ENCODE measurements around the gene CEP295NL. TPM values are rescaled to one million over a fixed set of nuclear protein-coding genes. Genes with fewer than 3 reads are reported as not detected.

The CEP295NL gene
- total RNA-seq, 1 experiment from 2014 or later: 1.9 TPM

DNA sequence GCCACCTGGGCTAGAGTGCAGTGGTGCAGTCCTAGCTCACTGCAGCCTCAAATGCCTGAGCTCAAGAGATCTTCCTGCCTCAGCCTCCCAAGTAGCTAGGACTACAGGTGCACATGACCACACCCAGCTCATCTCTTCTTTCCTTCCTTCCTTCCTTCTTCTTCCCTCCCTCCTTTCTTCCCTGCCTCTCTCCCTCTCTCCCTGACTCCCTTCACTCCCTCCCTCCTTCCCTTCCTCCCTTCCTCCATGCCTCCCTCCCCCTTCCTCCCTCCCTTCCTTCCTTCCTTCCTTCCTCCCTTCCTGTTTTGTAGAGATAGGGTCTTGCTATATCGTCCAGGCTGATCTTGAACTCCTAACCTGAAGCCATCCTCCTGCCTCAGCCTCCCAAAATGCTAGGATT, 38.9 kb downstream of the CEP295NL start:
- peaks cover 20 to 32% of the 10 kb centered on the region in 2 experiments for H3K4me1 ChIP-seq (ENCODE audit: control insufficient read depth in 1 of 2, insufficient read depth in 2 of 2, low read length in 2 of 2)
- CTCF ChIA-PET: interaction anchor here (0.6 to 3.7 kb wide), 3 partner anchors 11 to 231 kb away, joined by 3 to 39 read pairs (median 3); no protein-coding TSS in a partner anchor
- DNase-seq (ENCODE audit: low read depth, low spot score) (no peak), ATAC-seq (no peak)
- H4K20me1 ChIP-seq (ENCODE audit: insufficient read depth): no peaks in the 10 kb centered on the region
- H3K9me3 ChIP-seq (ENCODE audit: control insufficient read depth in 1 of 2, insufficient read depth in 1 of 2, low read depth in 1 of 2, low read length in 2 of 2): no peaks in the 10 kb centered on the region
- POLR2A ChIA-PET: no interaction called here
- H3K9me2 ChIP-seq (ENCODE audit: insufficient read depth): no peaks in the 10 kb centered on the region
- no TSS peak for BruUV-seq (replicated peaks)
- no peak overlapping the region for H3K4me2 ChIP-seq (ENCODE audit: low read length)
- no peaks in the 10 kb centered on the region for H3K36me3 ChIP-seq (ENCODE audit: control insufficient read depth in 1 of 2, insufficient read depth in 2 of 2, low read length in 2 of 2)
- no peak overlapping the region for H2AFZ ChIP-seq (ENCODE audit: low read depth, low read length, poor library complexity, severe bottlenecking)
- H3K27ac ChIP-seq (ENCODE audit: low read depth, low read length): no peak overlapping the region
- no peaks in the 10 kb centered on the region; the same call in 1 of the 2 replicates for H3K79me2 ChIP-seq (ENCODE audit: insufficient read depth, low read length)
- no peaks in the 10 kb centered on the region for H3K27me3 ChIP-seq (ENCODE audit: insufficient read depth, low read length)
- TF ChIP-seq CBX3 (IDR thresholded peaks at IDR 0.05; ENCODE audit: low read depth) (no peak), EGR1 (IDR thresholded peaks at IDR 0.05; ENCODE audit: low read depth) (no peak), TCF7L2 (IDR thresholded peaks at IDR 0.05; ENCODE audit: borderline replicate concordance, extremely low read depth, insufficient read depth, insufficient read length) (no peak), YY1 (IDR thresholded peaks at IDR 0.05; ENCODE audit: extremely low read depth, insufficient replicate concordance, low read depth, low read length) (no peak), ELF1 (IDR thresholded peaks at IDR 0.05; ENCODE audit: borderline replicate concordance, low read depth) (no peak)
- H3K9ac ChIP-seq (ENCODE audit: low read length): no peak overlapping the region
- RAD21 ChIA-PET (ENCODE audit: low non-redundant PET in 1 of 2, low total read pairs in 2 of 2, uncharacterized antibody in 2 of 2, unreplicated experiment in 2 of 2): interaction anchor here in 1 of 2 experiments (0.6 to 1.2 kb wide), 2 partner anchors 108 to 109 kb away, joined by 3 to 4 read pairs; no protein-coding TSS in a partner anchor
- no peak overlapping the region for H3K4me3 ChIP-seq (replicated peaks in 1 of 2; ENCODE audit: low read depth in 1 of 2, low read length in 2 of 2)
- intact Hi-C loops (cut with micrococcal nuclease): no loop called here

- intact Hi-C loops (cut with micrococcal nuclease): no loop called here
- POLR2A ChIA-PET: interaction anchor here (0.9 to 1.3 kb wide), 5 partner anchors 8 to 117 kb away, joined by 3 to 4 read pairs (median 3); partner anchors contain the start of gene LGALS3BP
- no peaks in the 10 kb centered on the region; the same call in 1 of the 2 replicates for H3K79me2 ChIP-seq (ENCODE audit: insufficient read depth, low read length)
- H3K27ac ChIP-seq (ENCODE audit: low read depth, low read length): peak overlapping the region; percentile 71
- H3K9me3 ChIP-seq (ENCODE audit: control insufficient read depth in 1 of 2, insufficient read depth in 1 of 2, low read depth in 1 of 2, low read length in 2 of 2): no peaks in the 10 kb centered on the region
- no peaks in the 10 kb centered on the region for H3K9me2 ChIP-seq (ENCODE audit: insufficient read depth)
- H4K20me1 ChIP-seq (ENCODE audit: insufficient read depth): no peaks in the 10 kb centered on the region
- peak overlapping the region; percentile 71 for H3K4me2 ChIP-seq (ENCODE audit: low read length)
- ATAC-seq (peak; percentile 91), DNase-seq (ENCODE audit: low read depth, low spot score) (peak; percentile 92)
- CTCF ChIA-PET: interaction anchor here (1.3 to 2.9 kb wide), 3 partner anchors 21 to 112 kb away, joined by 3 to 11 read pairs (median 3); no protein-coding TSS in a partner anchor
- peaks cover 20 to 32% of the 10 kb centered on the region in 2 experiments for H3K4me1 ChIP-seq (ENCODE audit: control insufficient read depth in 1 of 2, insufficient read depth in 2 of 2, low read length in 2 of 2)
- no peaks in the 10 kb centered on the region for H3K27me3 ChIP-seq (ENCODE audit: insufficient read depth, low read length)
- peak overlapping the region in 1 of 2 experiments; percentile 37; a peak in 2 of 4 replicates for H3K4me3 ChIP-seq (replicated peaks in 1 of 2; ENCODE audit: low read depth in 1 of 2, low read length in 2 of 2)
- no peaks in the 10 kb centered on the region for H3K36me3 ChIP-seq (ENCODE audit: control insufficient read depth in 1 of 2, insufficient read depth in 2 of 2, low read length in 2 of 2)
- peak overlapping the region; percentile 64 for H3K9ac ChIP-seq (ENCODE audit: low read length)
- RAD21 ChIA-PET (ENCODE audit: low non-redundant PET in 1 of 2, low total read pairs in 2 of 2, uncharacterized antibody in 2 of 2, unreplicated experiment in 2 of 2): no interaction called here
- BruUV-seq (replicated peaks): TSS peak; percentile 92
- peak overlapping the region; percentile 24 for H2AFZ ChIP-seq (ENCODE audit: low read depth, low read length, poor library complexity, severe bottlenecking)
- TF ChIP-seq SIN3A (IDR thresholded peaks at IDR 0.05; ENCODE audit: low read depth): peak; percentile 88
- TF ChIP-seq ZNF274 (IDR thresholded peaks at IDR 0.05; ENCODE audit: low read depth, low read length): no peak
- TF ChIP-seq, protein P1, sequence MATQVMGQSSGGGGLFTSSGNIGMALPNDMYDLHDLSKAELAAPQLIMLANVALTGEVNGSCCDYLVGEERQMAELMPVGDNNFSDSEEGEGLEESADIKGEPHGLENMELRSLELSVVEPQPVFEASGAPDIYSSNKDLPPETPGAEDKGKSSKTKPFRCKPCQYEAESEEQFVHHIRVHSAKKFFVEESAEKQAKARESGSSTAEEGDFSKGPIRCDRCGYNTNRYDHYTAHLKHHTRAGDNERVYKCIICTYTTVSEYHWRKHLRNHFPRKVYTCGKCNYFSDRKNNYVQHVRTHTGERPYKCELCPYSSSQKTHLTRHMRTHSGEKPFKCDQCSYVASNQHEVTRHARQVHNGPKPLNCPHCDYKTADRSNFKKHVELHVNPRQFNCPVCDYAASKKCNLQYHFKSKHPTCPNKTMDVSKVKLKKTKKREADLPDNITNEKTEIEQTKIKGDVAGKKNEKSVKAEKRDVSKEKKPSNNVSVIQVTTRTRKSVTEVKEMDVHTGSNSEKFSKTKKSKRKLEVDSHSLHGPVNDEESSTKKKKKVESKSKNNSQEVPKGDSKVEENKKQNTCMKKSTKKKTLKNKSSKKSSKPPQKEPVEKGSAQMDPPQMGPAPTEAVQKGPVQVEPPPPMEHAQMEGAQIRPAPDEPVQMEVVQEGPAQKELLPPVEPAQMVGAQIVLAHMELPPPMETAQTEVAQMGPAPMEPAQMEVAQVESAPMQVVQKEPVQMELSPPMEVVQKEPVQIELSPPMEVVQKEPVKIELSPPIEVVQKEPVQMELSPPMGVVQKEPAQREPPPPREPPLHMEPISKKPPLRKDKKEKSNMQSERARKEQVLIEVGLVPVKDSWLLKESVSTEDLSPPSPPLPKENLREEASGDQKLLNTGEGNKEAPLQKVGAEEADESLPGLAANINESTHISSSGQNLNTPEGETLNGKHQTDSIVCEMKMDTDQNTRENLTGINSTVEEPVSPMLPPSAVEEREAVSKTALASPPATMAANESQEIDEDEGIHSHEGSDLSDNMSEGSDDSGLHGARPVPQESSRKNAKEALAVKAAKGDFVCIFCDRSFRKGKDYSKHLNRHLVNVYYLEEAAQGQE (IDR thresholded peaks at IDR 0.05; ENCODE audit: low read depth): no peak
- TF ChIP-seq CBX3 (IDR thresholded peaks at IDR 0.05; ENCODE audit: low read depth): peak; percentile 82; the same call in 1 of the 2 replicates
- TF ChIP-seq JUND (IDR thresholded peaks at IDR 0.05): peak; percentile 93
- TF ChIP-seq MAX (IDR thresholded peaks at IDR 0.05): peak; percentile 98
- no peak for TF ChIP-seq TCF7L2 (IDR thresholded peaks at IDR 0.05; ENCODE audit: borderline replicate concordance, extremely low read depth, insufficient read depth, insufficient read length)
- TF ChIP-seq POLR2AphosphoS5 (IDR thresholded peaks at IDR 0.05; ENCODE audit: low read depth, low read length): peak; percentile 76
- peak; percentile 80 for TF ChIP-seq SP1 (IDR thresholded peaks at IDR 0.05; ENCODE audit: low read depth)
- TF ChIP-seq FOSL1 (IDR thresholded peaks at IDR 0.05; ENCODE audit: low read depth): peak; percentile 95
- peak; percentile 25 for TF ChIP-seq POLR2A (IDR thresholded peaks at IDR 0.05; ENCODE audit: borderline replicate concordance, extremely low read depth, insufficient read depth, insufficient read length)
- no peak for TF ChIP-seq ZFX (IDR thresholded peaks at IDR 0.05)
- TF ChIP-seq SRF (IDR thresholded peaks at IDR 0.05; ENCODE audit: low read depth): no peak; the same call in 1 of the 2 replicates
Measured at GRCh38 chr17:78862073-78863023, 40.7 kb downstream of the CEP295NL start.

All from HCT116 (cell line).